ENCODE results near the gene MSMO1.
"Not testable (repeated sequence)": the region's sequence is repeated elsewhere in the genome, so short reads cannot be mapped to it uniquely, and the experiment has no call there.

MSMO1 gene

DNA sequence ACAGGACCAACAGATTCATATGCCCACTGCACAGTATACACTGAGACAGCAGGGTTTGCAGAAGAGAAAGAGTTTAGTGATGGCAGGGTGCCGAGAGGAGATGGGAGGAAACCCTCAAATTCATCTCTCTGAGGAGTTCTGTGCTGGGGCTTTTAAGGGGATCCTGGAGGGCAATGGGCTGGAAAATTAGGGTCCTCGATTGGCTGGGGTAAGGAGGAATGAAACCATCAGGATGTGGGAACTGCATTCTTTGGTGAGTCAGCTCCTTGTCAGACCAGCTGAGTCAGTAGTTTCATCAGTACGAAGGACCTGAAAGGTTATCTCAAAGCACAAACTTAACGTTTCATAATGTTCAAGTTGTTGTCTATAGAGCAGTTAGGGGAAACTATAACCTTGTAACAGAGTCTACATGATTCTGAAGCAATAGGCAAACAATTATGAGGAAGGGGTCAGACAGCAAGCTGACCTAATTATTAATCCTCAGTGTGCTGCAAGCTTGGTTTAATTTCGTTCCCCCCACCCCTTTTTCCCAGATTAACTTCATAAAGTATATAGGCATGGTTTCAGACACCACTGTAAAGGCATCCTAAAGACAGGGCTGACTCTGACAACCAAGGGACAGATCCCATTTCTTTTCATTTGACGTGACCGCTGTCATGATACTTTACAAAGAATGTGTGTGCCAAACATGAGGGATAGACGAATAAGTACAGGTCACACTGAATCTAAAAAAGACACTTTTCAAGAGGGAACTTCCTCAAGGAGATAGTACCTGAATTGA lies 1.5 kb upstream of the MSMO1 start:
- DNase-seq, result peak; percentile 70

- DNase-seq, result peak; percentile 73
Measured at GRCh38 chr4:165326831-165327210, 648 bp upstream of the MSMO1 start.

- DNase-seq, result peak; percentile 57
Measured at GRCh38 chr4:165328101-165328425, 594 bp downstream of the MSMO1 start.

DNA sequence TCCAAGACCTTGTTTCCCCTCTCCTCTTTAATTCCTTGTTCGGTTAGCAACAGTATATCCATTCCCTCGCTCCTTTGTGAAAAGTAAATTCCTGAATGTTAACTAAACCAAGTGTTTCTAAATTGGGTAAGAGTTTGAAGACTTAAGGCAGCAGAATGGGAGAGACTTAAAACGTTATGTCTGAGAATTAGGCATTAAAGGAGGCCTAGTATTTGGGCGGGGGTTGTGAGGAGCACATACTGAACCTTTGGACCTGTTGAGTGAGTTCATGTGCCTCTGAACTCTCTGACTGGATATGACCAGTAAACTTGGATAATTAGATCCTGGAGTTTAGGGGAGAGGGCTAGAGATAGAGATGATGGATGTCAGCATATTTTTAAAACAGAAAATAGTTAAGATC lies 1.2 kb downstream of the MSMO1 start:
- DNase-seq, result no peak

- no peak for DNase-seq
Measured at GRCh38 chr4:165330071-165330470, 2.6 kb downstream of the MSMO1 start.

DNA sequence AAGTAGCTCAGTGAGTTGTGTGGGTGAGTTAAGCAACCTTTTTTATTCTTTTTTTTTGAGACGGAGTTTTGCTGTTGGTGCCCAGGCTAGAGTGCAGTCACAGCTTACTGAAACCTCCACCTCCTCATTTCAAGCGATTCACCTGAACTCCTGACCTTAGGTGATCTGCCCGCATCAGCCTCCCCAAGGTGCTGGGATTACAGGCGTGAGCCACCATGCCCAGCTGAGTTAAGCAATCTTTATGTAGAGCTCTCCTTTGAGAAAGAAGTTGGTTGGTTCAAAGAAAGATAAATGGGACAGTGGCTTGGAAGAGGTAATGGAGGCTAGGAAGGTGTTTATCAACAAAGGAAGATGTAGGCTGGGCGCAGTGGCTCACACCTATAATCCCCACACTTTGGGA lies 3.2 kb downstream of the MSMO1 start:
- no peak for DNase-seq

DNA sequence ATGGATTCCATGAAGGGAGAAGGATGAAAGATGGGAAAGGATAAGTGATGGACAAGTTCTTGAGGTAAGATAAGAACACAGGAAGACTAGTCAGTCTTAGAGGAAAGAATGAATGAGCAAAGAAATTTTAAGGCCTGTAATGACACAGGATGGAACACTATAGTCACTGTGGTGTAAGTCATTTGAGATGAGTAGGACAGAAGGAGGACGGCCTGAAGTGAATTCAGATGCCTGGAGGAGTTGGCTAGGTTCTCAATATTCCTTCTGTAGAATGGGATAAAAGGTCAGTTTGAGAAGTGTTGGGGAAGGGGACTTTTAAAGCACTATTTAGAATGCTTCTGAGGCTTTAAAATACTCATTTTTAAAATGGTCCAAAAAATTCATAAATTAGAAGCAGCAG lies 3.9 kb downstream of the MSMO1 start:
- DNase-seq, result no peak

DNA sequence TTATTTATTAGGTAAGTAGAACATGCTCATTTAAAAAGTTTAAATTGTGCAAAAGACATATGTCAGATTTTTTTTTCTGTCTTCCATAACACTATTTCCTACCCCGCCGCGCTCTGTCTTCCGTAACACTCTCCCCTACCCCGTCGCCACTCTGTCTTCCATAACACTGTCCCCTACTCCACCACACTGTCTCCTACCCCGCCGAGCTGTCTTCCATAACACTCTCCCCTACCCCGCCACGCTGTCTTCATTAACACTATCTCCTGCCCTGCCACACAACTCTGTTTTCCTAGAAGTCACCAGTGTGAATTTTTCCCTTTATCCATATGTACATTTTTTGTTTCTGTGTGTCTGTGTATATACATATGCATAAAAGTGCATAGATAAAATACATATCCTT lies 4.4 kb downstream of the MSMO1 start:
- DNase-seq, result no peak

- DNase-seq, result no peak
Measured at GRCh38 chr4:165332502-165332901, 5.0 kb downstream of the MSMO1 start.

GRCh38 chr4:165335163-165335703 lies 7.8 kb downstream of the MSMO1 start:
- no peak for DNase-seq

- no peak for DNase-seq
Measured at GRCh38 chr4:165336743-165337142, 9.3 kb downstream of the MSMO1 start.

DNA sequence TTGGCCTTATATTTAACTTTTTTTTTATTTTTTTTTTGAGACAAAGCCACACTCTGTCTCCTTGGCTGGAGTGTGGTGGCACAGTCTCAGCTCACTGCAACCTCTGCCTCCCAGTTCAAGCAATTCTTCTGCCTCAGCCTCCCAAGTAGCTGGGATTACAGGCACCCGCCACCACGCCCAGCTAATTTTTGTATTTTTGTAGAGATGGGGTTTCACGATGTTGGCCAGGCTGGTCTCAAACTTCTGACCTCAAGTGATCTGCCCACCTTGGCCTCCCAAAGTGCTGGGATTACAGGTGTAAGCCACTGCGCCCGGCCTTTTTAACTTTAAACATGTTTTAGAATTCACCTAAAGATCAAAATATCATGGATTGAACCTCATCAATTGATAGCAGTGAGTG lies 14.9 kb downstream of the MSMO1 start:
- not testable (repeated sequence) for DNase-seq

DNA sequence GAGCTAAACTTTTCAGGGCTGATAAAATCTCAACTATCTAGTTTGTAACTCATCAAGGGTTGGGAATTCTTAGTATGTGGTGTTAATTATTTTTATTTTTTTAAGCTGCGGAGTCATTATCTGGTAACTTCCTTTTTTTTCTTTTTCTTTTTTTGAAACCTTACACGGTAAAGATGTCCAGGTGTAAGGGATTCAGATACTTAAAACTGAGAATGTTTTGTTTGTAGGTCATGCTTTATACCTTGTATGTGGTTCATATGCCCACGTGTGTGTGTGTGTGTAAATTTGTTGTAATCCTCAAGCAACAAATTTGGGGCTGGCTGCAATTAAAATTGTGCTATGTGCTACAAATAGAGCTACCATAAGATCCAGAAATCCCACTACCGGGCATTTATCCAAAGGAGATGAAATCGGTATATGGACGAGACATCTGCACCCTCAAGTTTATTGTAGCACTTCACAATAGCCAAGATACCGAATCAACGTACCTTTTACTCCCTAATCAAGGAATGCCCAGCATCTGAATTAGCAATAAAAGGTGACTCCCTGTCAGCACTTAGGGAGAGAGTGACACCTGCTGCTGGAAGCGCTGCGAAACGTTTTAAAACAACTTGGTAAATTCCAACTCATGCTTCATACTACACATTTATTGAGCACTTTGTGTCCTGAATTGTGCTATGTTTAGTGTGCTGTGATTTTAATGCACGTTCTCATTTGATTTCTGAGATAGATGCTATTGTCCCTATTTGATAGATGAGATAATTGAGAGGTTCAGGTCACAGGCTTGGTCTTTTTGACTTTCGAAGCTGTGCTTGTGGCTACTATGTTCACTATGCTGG lies 16.1 kb downstream of the MSMO1 start:
- no peak for DNase-seq

GRCh38 chr4:165345666-165346417 lies 18.4 kb downstream of the MSMO1 start:
- DNase-seq, result no peak

DNA sequence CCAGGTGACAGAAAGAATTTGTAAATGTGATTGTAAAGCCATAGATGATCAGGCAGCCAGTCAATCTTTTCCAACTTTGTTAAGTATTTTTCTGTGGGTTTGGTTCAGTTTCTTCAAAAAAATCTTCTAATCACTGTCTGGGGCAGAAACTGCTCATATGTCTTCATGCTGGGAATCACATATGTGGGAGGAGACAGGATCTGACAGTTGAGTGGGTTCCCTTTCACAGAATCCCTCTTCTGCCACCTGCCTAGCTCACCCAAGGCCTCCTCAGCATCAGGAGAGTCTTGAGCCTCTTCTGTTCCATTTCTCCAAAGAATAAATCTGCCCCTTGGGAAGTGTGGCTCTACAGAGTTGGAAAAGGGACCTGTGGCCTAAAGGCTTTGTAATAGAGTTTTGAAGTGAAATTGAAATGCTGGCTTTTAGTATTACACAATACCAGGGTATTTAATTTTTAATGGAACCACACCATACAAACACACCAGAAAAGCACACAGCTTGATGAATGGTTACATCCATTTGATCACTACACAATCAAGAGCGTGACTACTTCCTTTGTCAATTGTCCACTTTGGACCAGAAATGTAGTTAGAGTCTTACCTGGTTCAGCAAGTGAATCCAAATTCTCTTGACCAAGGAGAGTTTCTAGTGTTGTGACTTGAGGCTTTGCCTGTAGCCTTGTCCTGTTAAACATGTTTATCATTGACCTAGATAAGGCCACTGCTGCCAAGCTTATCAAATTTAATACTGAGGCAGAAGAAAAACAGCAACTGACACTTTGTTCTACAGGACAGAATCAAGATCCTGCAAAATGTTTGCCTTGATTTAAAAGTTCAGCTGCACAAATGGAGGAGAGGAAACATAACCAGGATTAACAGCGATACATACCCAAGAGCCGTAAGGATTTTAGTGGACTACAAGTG lies 20.4 kb downstream of the MSMO1 start:
- no peak for DNase-seq

- DNase-seq, result no peak
Measured at GRCh38 chr4:165351359-165352130, 24.1 kb downstream of the MSMO1 start.

DNA sequence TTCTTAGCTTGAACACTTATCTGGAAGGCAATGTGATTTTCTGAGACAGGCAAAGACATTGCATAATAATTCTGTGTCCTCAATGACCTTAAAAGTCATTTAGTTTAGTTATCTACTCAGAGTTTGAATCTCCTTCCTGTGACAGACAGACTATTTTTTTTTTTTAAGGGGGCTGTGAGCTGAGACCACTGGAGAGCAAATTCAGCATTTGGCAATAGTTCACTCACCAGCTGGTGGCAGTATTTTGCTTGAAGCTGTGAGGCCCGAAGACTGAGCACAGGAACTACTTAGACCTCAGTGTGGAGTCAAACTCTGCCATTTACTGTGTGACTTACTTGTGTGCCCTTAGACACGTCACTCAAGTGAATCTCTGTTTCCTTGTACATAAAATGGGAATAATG lies 28.4 kb downstream of the MSMO1 start:
- DNase-seq, result peak; percentile 42

DNA sequence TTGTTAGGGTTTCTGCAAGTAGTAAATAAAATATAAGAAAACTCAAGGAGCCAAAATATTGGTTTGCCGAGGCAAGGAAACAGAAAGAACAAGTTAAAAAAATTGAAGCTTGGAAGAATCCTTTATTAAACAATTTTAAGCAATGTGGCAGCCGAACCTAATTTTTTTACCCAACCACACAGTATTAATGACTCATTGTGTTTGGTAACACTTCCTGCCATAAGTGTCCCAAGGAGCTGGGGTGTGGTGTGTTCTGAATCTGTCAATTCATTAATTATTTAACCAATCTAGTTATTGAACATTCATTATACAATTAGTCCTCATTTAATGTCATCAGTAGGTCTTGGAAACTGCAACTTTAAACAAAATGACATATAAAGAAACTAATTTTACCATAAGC lies 32.0 kb downstream of the MSMO1 start:
- no peak for DNase-seq

GRCh38 chr4:165360041-165360695 lies 32.7 kb downstream of the MSMO1 start:
- no peak for DNase-seq

DNA sequence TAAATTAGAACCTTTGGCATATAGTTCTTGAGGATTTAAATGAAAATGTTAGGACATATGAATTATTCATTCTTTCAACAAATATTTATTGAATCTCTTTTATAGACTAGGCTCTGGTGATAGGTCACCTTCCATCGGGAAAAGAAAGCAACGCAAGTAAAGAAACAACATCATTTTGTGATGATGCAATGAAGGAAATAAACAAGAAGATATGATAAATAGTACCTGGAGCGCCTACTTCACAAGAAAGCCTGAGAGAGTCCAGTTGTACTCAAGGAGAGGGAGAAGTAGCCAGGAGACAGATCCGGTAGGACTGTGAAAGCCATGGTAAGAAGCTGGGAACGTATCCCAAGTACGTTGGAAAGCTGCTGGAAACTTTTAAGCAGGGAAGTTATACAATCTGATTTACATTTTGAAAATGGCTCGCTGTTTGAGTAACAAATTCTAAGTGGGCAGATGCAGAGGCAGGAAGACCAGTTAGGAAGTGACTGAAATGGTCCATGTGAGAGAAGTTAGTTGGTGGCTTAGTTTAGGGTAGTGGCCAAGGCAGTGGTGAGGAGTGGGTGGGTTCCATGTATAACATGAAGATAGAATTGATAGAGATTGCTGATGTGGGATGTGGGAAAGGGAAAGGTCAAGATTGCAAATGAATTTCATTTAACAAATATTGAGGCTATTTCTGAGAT lies 33.7 kb downstream of the MSMO1 start:
- DNase-seq, result no peak

Measured in kidney glomerular epithelial cell (primary cell).